ENCODE measurements around the gene ISG15.
A peak's percentile ranks its signal among the peaks of the same experiment; 100 is the strongest.

ISG15 gene

DNA sequence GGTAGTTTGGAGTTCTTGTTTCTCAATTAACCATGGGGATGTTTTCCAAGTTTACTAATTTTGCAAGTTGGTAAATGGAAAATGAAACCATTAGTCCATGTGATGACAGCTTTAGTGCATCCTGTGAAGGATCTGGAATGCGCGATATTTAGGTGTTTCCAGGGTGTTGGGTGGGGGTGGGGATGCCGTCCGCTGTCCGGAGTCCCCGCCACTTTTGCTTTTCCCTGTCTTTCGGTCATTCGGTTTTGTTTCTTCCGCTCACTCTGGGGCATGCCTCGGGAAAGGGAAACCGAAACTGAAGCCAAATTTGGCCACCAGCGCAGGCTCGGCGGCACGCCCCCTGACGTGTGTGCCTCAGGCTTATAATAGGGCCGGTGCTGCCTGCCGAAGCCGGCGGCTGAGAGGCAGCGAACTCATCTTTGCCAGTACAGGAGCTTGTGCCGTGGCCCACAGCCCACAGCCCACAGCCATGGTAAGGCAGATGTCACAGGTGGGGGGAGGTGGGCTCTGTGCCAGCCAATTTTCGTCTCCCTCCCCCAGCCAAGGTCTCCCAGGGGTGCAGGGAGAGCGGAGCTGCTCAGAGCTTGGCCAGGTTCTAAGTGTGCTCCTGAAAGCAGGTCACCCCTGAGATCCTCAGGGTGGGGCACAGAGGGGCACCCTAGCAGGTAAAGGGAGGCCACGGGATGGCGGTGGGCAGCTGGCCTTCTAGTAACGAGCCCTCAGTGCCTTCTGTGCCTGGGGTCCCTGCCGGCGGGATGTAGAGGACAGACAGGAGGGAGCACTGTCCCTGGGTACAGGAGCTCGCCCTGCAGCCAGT, at the start of gene ISG15:
Gene ISG15 (plus strand): TSS at position 393 of the 817 bp plus-strand sequence. CDS start 77 bp downstream, at position 470.
- Histone ChIP-seq H3K27me3 (ENCODE audit: control insufficient read depth, insufficient read depth, low read length) (no peaks in the 10 kb centered on the region), H3K4me3 (ENCODE audit: low read depth, low read length) (peak within 1 kb of the TSS; percentile 87), H2AFZ (peak within 1 kb of the TSS; percentile 79), H3K79me2 (no peaks in the 10 kb centered on the region), H3K9me3 (ENCODE audit: control insufficient read depth, low read length) (no peaks in the 10 kb centered on the region), H3K27ac (peak within 1 kb of the TSS; percentile 48), H3K9ac (no peak within 1 kb of the TSS), H3K4me1 (no peaks in the 10 kb centered on the region), H3K4me2 (ENCODE audit: low read length) (peak within 1 kb of the TSS; percentile 88), H3K36me3 (ENCODE audit: control insufficient read depth, insufficient read depth, low read length) (no peaks in the 10 kb centered on the region)
- TF ChIP-seq, protein P1, sequence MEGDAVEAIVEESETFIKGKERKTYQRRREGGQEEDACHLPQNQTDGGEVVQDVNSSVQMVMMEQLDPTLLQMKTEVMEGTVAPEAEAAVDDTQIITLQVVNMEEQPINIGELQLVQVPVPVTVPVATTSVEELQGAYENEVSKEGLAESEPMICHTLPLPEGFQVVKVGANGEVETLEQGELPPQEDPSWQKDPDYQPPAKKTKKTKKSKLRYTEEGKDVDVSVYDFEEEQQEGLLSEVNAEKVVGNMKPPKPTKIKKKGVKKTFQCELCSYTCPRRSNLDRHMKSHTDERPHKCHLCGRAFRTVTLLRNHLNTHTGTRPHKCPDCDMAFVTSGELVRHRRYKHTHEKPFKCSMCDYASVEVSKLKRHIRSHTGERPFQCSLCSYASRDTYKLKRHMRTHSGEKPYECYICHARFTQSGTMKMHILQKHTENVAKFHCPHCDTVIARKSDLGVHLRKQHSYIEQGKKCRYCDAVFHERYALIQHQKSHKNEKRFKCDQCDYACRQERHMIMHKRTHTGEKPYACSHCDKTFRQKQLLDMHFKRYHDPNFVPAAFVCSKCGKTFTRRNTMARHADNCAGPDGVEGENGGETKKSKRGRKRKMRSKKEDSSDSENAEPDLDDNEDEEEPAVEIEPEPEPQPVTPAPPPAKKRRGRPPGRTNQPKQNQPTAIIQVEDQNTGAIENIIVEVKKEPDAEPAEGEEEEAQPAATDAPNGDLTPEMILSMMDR (IDR thresholded peaks at IDR 0.05) = no peak

- Histone ChIP-seq H3K79me2 (no peaks in the 10 kb centered on the region), H3K4me2 (ENCODE audit: low read length) (no peak overlapping the region), H3K27me3 (ENCODE audit: control insufficient read depth, insufficient read depth, low read length) (no peaks in the 10 kb centered on the region), H3K27ac (no peak overlapping the region), H3K9me3 (ENCODE audit: control insufficient read depth, low read length) (no peaks in the 10 kb centered on the region), H2AFZ (no peak overlapping the region), H3K4me1 (no peaks in the 10 kb centered on the region), H3K36me3 (ENCODE audit: control insufficient read depth, insufficient read depth, low read length) (no peaks in the 10 kb centered on the region), H3K4me3 (ENCODE audit: low read depth, low read length) (no peak overlapping the region), H3K9ac (no peak overlapping the region)
- TF ChIP-seq, protein P1 (IDR thresholded peaks at IDR 0.05) = no peak
Measured at GRCh38 chr1:963746-964525, 49.4 kb upstream of the ISG15 start.

- H3K79me2 ChIP-seq = no peaks in the 10 kb centered on the region
- H2AFZ ChIP-seq = no peak overlapping the region
- H3K9ac ChIP-seq = no peak overlapping the region
- no peak overlapping the region for H3K4me2 ChIP-seq (ENCODE audit: low read length)
- no peak overlapping the region for H3K4me3 ChIP-seq (ENCODE audit: low read depth, low read length)
- H3K4me1 ChIP-seq = no peaks in the 10 kb centered on the region
- TF ChIP-seq, protein P1 (IDR thresholded peaks at IDR 0.05) = no peak
- no peaks in the 10 kb centered on the region for H3K36me3 ChIP-seq (ENCODE audit: control insufficient read depth, insufficient read depth, low read length)
- no peaks in the 10 kb centered on the region for H3K27me3 ChIP-seq (ENCODE audit: control insufficient read depth, insufficient read depth, low read length)
- no peak overlapping the region for H3K27ac ChIP-seq
- H3K9me3 ChIP-seq (ENCODE audit: control insufficient read depth, low read length) = no peaks in the 10 kb centered on the region
Measured at GRCh38 chr1:964691-965525, 48.4 kb upstream of the ISG15 start.

GRCh38 chr1:965526-966134, 47.7 kb upstream of the ISG15 start:
- no peak overlapping the region for H3K4me2 ChIP-seq (ENCODE audit: low read length)
- no peaks in the 10 kb centered on the region for H3K79me2 ChIP-seq
- no peak overlapping the region for H3K4me3 ChIP-seq (ENCODE audit: low read depth, low read length)
- H3K36me3 ChIP-seq (ENCODE audit: control insufficient read depth, insufficient read depth, low read length) = no peaks in the 10 kb centered on the region
- no peaks in the 10 kb centered on the region for H3K4me1 ChIP-seq
- TF ChIP-seq, protein P1 (IDR thresholded peaks at IDR 0.05) = no peak
- no peak overlapping the region for H2AFZ ChIP-seq
- no peak overlapping the region for H3K9ac ChIP-seq
- no peak overlapping the region for H3K27ac ChIP-seq
- H3K27me3 ChIP-seq (ENCODE audit: control insufficient read depth, insufficient read depth, low read length) = no peaks in the 10 kb centered on the region
- H3K9me3 ChIP-seq (ENCODE audit: control insufficient read depth, low read length) = no peaks in the 10 kb centered on the region

Data from parathyroid adenoma (tissue), 2 donors.